ENCODE measurements around the gene ANKRD13D. TPM values are rescaled to one million over a fixed set of nuclear protein-coding genes. Genes with fewer than 3 reads are reported as not detected.

ANKRD13D gene
- polyA plus RNA-seq, 5 donors, result 33.2 to 53.5 (median 47.0) TPM

- no peak for DNase-seq
Measured at GRCh38 chr11:67284811-67285540, 4.1 kb upstream of the ANKRD13D start.

GRCh38 chr11:67285541-67286498, 3.3 kb upstream of the ANKRD13D start:
- no peak for DNase-seq

GRCh38 chr11:67286621-67287333, 2.3 kb upstream of the ANKRD13D start:
- no peak for DNase-seq

- DNase-seq, result no peak
Measured at GRCh38 chr11:67287355-67288197, 1.5 kb upstream of the ANKRD13D start.

GRCh38 chr11:67288198-67288451, 978 bp upstream of the ANKRD13D start:
- DNase-seq, result no peak

- DNase-seq, result peak; percentile 91 to 92
Measured at GRCh38 chr11:67288452-67289225, 464 bp upstream of the ANKRD13D start.

- DNase-seq, result no peak
Measured at GRCh38 chr11:67289651-67290479, 762 bp downstream of the ANKRD13D start.

GRCh38 chr11:67290801-67291200, 1.7 kb downstream of the ANKRD13D start:
- no peak for DNase-seq

- DNase-seq, result no peak
Measured at GRCh38 chr11:67291481-67292381, 2.6 kb downstream of the ANKRD13D start.

- no peak for DNase-seq
Measured at GRCh38 chr11:67292671-67293070, 3.6 kb downstream of the ANKRD13D start.

- DNase-seq, result no peak
Measured at GRCh38 chr11:67293090-67293489, 4.0 kb downstream of the ANKRD13D start.

- no peak for DNase-seq
Measured at GRCh38 chr11:67295846-67296245, 6.7 kb downstream of the ANKRD13D start.

GRCh38 chr11:67298786-67299185, 9.7 kb downstream of the ANKRD13D start:
- DNase-seq, result no peak

- no peak for DNase-seq
Measured at GRCh38 chr11:67299471-67300191, 10.5 kb downstream of the ANKRD13D start.

GRCh38 chr11:67300256-67300755, 11.2 kb downstream of the ANKRD13D start:
- no peak for DNase-seq

GRCh38 chr11:67300756-67301312, 11.7 kb downstream of the ANKRD13D start:
- DNase-seq, result no peak

GRCh38 chr11:67301313-67301921, 12.3 kb downstream of the ANKRD13D start:
- no peak for DNase-seq
